CD14-positive monocyte (primary cell): ENCODE data around the gene DIDO1. TPM values are rescaled to one million over a fixed set of nuclear protein-coding genes. Genes with fewer than 3 reads are reported as not detected.
A peak's percentile ranks its signal among the peaks of the same experiment; 100 is the strongest.

ENCODE experiments used
- DNase-seq, 3 donors: peaks; one replicate each; pipeline ENCODE4 v3.0.0-alpha.2; 2011 to 2022
- H2AFZ ChIP-seq: 2 replicates; pipeline ENCODE4 v1.6.0; 2012; ENCODE audit warnings: mild to moderate bottlenecking, low read depth, low read length, inconsistent platforms; ENCODE audit not compliant: insufficient read depth, poor library complexity, severe bottlenecking
- H3K27ac ChIP-seq, 2 donors: 1 replicate in 1 of 2; 2 replicates in 1 of 2; pipeline ENCODE4 v1.5.1; 2012 to 2013; ENCODE audit warnings: low read length in 2 of 2, control low read depth in 1 of 2, inconsistent platforms in 1 of 2, low read depth in 1 of 2, mild to moderate bottlenecking in 1 of 2
- H3K27me3 ChIP-seq, 2 donors: one replicate each; pipeline versions ENCODE4 v1.6.0 to v1.6.1; 2011 to 2013; ENCODE audit warnings: low read length in 2 of 2; ENCODE audit not compliant: control insufficient read depth in 2 of 2, insufficient read depth in 2 of 2
- H3K36me3 ChIP-seq, 2 donors: replicated peaks in 1 of 2; 1 replicate in 1 of 2; 2 replicates in 1 of 2; pipeline versions ENCODE4 v1.5.1 to v1.6.1; 2012 to 2013; ENCODE audit warnings: low read length in 2 of 2, control low read depth in 1 of 2, inconsistent platforms in 1 of 2, mild to moderate bottlenecking in 1 of 2; ENCODE audit not compliant: insufficient read depth in 2 of 2, control insufficient read depth in 1 of 2
- H3K4me1 ChIP-seq, 2 donors: 1 replicate in 1 of 2; 2 replicates in 1 of 2; pipeline versions ENCODE4 v1.5.1 to v1.6.1; 2012 to 2013; ENCODE audit warnings: low read length in 2 of 2, control low read depth in 1 of 2, inconsistent platforms in 1 of 2, mild to moderate bottlenecking in 1 of 2, moderate library complexity in 1 of 2; ENCODE audit not compliant: insufficient read depth in 2 of 2, control insufficient read depth in 1 of 2
- H3K4me2 ChIP-seq: replicated peaks from 2 replicates; pipeline ENCODE3; 2012; ENCODE audit warnings: low read length, moderate library complexity, mild to moderate bottlenecking; ENCODE audit not compliant: poor library complexity, severe bottlenecking; ENCODE audit errors: extremely low read depth
- H3K4me3 ChIP-seq, 3 experiments: fragments of 200-600 bp in 1 of 3; sonication (generic) in 1 of 3; replicated peaks in 1 of 3; 1 replicate in 2 of 3; 2 replicates in 1 of 3; pipeline ENCODE4 v1.5.1; 2011 to 2013; ENCODE audit warnings: low read length in 3 of 3, mild to moderate bottlenecking in 3 of 3, control low read depth in 2 of 3, low read depth in 2 of 3, inconsistent platforms in 1 of 3, moderate library complexity in 1 of 3
- H3K79me2 ChIP-seq: 2 replicates; pipeline ENCODE4 v1.6.0; 2012; ENCODE audit warnings: mild to moderate bottlenecking, control low read depth, inconsistent platforms, low read length, moderate library complexity; ENCODE audit not compliant: insufficient read depth
- H3K9ac ChIP-seq: 2 replicates; pipeline ENCODE4 v1.6.0; 2017; ENCODE audit warnings: low read length, mild to moderate bottlenecking; ENCODE audit not compliant: insufficient read depth, poor library complexity, severe bottlenecking
- H3K9me3 ChIP-seq, 2 donors: replicated peaks in 1 of 2; 1 replicate in 1 of 2; 2 replicates in 1 of 2; pipeline versions ENCODE4 v1.5.1 to v1.6.1; 2012 to 2013; ENCODE audit warnings: low read length in 2 of 2, control low read depth in 1 of 2; ENCODE audit not compliant: control insufficient read depth in 1 of 2, insufficient read depth in 1 of 2
- H4K20me1 ChIP-seq: 2 replicates; pipeline ENCODE4 v1.6.0; 2012; ENCODE audit warnings: mild to moderate bottlenecking, low read length, control low read depth, moderate library complexity; ENCODE audit not compliant: insufficient read depth
- H3K27ac Mint-ChIP-seq, 7 donors: one replicate each; pipeline ENCODE4 v1.8.0; 2020; ENCODE audit warnings: mild to moderate bottlenecking in 7 of 7, mixed read lengths in 7 of 7, moderate library complexity in 6 of 7, inconsistent platforms in 2 of 7
- H3K27me3 Mint-ChIP-seq, 3 donors: one replicate each; pipeline ENCODE4 v1.8.0; 2021 to 2022; ENCODE audit warnings: low read depth in 3 of 3, mild to moderate bottlenecking in 3 of 3, mixed read lengths in 3 of 3, moderate library complexity in 3 of 3, inconsistent platforms in 1 of 3
- H3K36me3 Mint-ChIP-seq, 2 donors: one replicate each; pipeline ENCODE4 v1.8.0; 2020; ENCODE audit warnings: mixed read lengths in 2 of 2, inconsistent platforms in 1 of 2, mild to moderate bottlenecking in 1 of 2
- H3K4me1 Mint-ChIP-seq: one replicate; pipeline ENCODE4 v1.8.0; 2020; ENCODE audit warnings: mild to moderate bottlenecking, mixed read lengths
- H3K4me3 Mint-ChIP-seq, 2 donors: one replicate each; pipeline ENCODE4 v1.8.0; 2020; ENCODE audit warnings: mild to moderate bottlenecking in 2 of 2, mixed read lengths in 2 of 2, moderate library complexity in 1 of 2
- H3K9me3 Mint-ChIP-seq, 7 donors: one replicate each; pipeline ENCODE4 v1.8.0; 2020 to 2022; ENCODE audit warnings: mixed read lengths in 7 of 7, mild to moderate bottlenecking in 6 of 7, moderate library complexity in 6 of 7, inconsistent platforms in 2 of 7
- WGBS: methylation state at CpG from one replicate; pipeline ENCODE4 v1.1.5; 2013; ENCODE audit warnings: missing lambda C conversion rate; ENCODE audit not compliant: insufficient coverage; 5-methylcytosine and 5-hydroxymethylcytosine counted together
- intact Hi-C, 2 donors: fragments of 100-400 bp; cut with micrococcal nuclease; formaldehyde crosslinking; loops; one replicate each; pipeline versions ENCODE4 v1.15.0 to v1.15.1; 2023
- polyA plus RNA-seq, 3 donors: library from polyadenylated mRNA; depleted of rRNA in 1 of 3; unstranded in 2 of 3; stranded (reverse) in 1 of 3; fragments of 300-500 nt in 2 of 3; fragments of >200 nt in 1 of 3; fragmentation: Illumina TruSeq in 2 of 3; gene quantifications; 1 replicate in 2 of 3; 2 replicates in 1 of 3; pipeline ENCODE4 v1.2.3, GENCODE V29; 2012 to 2021
- TF ChIP-seq, protein P1 (sequence below): fragments of 200-600 bp; IDR thresholded peaks from one replicate; pipeline ENCODE4 v1.8.0; 2022; ENCODE audit warnings: antibody characterized with exemption, mild to moderate bottlenecking

The DIDO1 gene
- polyA plus RNA-seq, 3 donors = 8.5 to 23.8 (median 12.9) TPM

GRCh38 chr20:62887152-62887859 lies 39.0 kb downstream of the DIDO1 start:
- intact Hi-C loops = no loop called here
- Histone ChIP-seq H3K27me3 (no peaks in the 10 kb centered on the region), H3K9ac (peak overlapping the region; percentile 27), H3K4me2 (no peak overlapping the region), H3K79me2 (no peaks in the 10 kb centered on the region), H3K4me1 (peaks cover 0 to 5% of the 10 kb centered on the region in 2 donors), H2AFZ (no peak overlapping the region), H3K9me3 (no peaks in the 10 kb centered on the region), H4K20me1 (peaks cover 28% of the 10 kb centered on the region), H3K36me3 (peaks cover 66 to 74% of the 10 kb centered on the region in 2 donors), H3K27ac (no peak overlapping the region), H3K4me3 (no peak overlapping the region)
- peak; percentile 12 to 38 (median 36) for DNase-seq
- Mint-ChIP-seq H3K9me3 (no peaks in the 10 kb centered on the region), H3K4me3 (no peak overlapping the region), H3K27me3 (peaks cover 0 to 3% (median 0%) of the 10 kb centered on the region in 3 donors), H3K27ac (peak overlapping the region in 6 of 7 donors; percentile 3 to 62 (median 29)), H3K36me3 (peaks cover 61 to 75% of the 10 kb centered on the region in 2 donors), H3K4me1 (peaks cover 5% of the 10 kb centered on the region)
- TF ChIP-seq, protein P1, sequence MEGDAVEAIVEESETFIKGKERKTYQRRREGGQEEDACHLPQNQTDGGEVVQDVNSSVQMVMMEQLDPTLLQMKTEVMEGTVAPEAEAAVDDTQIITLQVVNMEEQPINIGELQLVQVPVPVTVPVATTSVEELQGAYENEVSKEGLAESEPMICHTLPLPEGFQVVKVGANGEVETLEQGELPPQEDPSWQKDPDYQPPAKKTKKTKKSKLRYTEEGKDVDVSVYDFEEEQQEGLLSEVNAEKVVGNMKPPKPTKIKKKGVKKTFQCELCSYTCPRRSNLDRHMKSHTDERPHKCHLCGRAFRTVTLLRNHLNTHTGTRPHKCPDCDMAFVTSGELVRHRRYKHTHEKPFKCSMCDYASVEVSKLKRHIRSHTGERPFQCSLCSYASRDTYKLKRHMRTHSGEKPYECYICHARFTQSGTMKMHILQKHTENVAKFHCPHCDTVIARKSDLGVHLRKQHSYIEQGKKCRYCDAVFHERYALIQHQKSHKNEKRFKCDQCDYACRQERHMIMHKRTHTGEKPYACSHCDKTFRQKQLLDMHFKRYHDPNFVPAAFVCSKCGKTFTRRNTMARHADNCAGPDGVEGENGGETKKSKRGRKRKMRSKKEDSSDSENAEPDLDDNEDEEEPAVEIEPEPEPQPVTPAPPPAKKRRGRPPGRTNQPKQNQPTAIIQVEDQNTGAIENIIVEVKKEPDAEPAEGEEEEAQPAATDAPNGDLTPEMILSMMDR = no peak
- 38% methylated on average over 10 of the region's 13 CpGs for WGBS

GRCh38 chr20:62886709-62887058 lies 39.6 kb downstream of the DIDO1 start:
- Histone ChIP-seq H3K27me3 (no peaks in the 10 kb centered on the region), H3K4me1 (peaks cover 0 to 5% of the 10 kb centered on the region in 2 donors), H3K4me2 (no peak overlapping the region), H3K9ac (no peak overlapping the region), H4K20me1 (peaks cover 28% of the 10 kb centered on the region), H3K4me3 (no peak overlapping the region), H3K79me2 (no peaks in the 10 kb centered on the region), H3K27ac (no peak overlapping the region), H3K9me3 (no peaks in the 10 kb centered on the region), H3K36me3 (peaks cover 65 to 74% of the 10 kb centered on the region in 2 donors), H2AFZ (no peak overlapping the region)
- peaks cover 5% of the 10 kb centered on the region for H3K4me1 Mint-ChIP-seq
- no peak for DNase-seq
- H3K27me3 Mint-ChIP-seq = peaks cover 0 to 3% (median 0%) of the 10 kb centered on the region in 3 donors
- peak overlapping the region in 1 of 7 donors; percentile 45 for H3K27ac Mint-ChIP-seq
- no peak overlapping the region for H3K4me3 Mint-ChIP-seq
- intact Hi-C loops = no loop called here
- WGBS = 94% methylated on average over 5 of the region's 7 CpGs
- H3K36me3 Mint-ChIP-seq = peaks cover 61 to 75% of the 10 kb centered on the region in 2 donors
- TF ChIP-seq, protein P1 = no peak
- H3K9me3 Mint-ChIP-seq = peaks cover 0 to 2% (median 0%) of the 10 kb centered on the region in 7 donors
